ENCODE measurements around the gene PHYH. TPM values are rescaled to one million over a fixed set of nuclear protein-coding genes. Genes with fewer than 3 reads are reported as not detected.
"Not testable (repeated sequence)": the region's sequence is repeated elsewhere in the genome, so short reads cannot be mapped to it uniquely, and the experiment has no call there.

PHYH gene
- total and polyA plus RNA-seq, 2 donors (not counting 1 experiment from before 2014, with no cell fraction given): 21.8 to 31.5 TPM

- H3K36me3 ChIP-seq (ENCODE audit: control insufficient read depth, insufficient read depth, low read length): peaks cover 12% of the 10 kb centered on the region
- no peak overlapping the region for H3K4me3 ChIP-seq (replicated peaks in 1 of 4; ENCODE audit: control extremely low read depth in 1 of 4, insufficient read depth in 1 of 4, low read depth in 3 of 4, low read length in 4 of 4)
- no peak for TF ChIP-seq EZH2 (IDR thresholded peaks at IDR 0.05; ENCODE audit: low read length, missing control alignments)
- no peak for TF ChIP-seq CTCF (conservative IDR thresholded peaks at IDR 0.05 in 1 of 2, IDR thresholded peaks at IDR 0.05 in 1 of 2; ENCODE audit: low read depth in 1 of 2, low read length in 2 of 2)
- no peaks in the 10 kb centered on the region for H3K4me1 ChIP-seq (ENCODE audit: control insufficient read depth, extremely low read depth, insufficient read depth, low read length)
- H3K27ac ChIP-seq (ENCODE audit: insufficient read depth, low read length): no peak overlapping the region
- H3K79me2 ChIP-seq (ENCODE audit: control insufficient read depth, insufficient read depth, low read length): peaks cover 3% of the 10 kb centered on the region
- H3K9ac ChIP-seq (ENCODE audit: insufficient read depth, low read length): no peak overlapping the region
- H4K20me1 ChIP-seq (ENCODE audit: control insufficient read depth, extremely low read depth, insufficient read depth, low read length): no peaks in the 10 kb centered on the region
- H2AFZ ChIP-seq (ENCODE audit: low read length): no peak overlapping the region
- H3K4me2 ChIP-seq (ENCODE audit: extremely low read depth, insufficient read depth, low read length): no peak overlapping the region
- DNase-seq (ENCODE audit: low read depth in 2 of 2): no peak
- H3K27me3 ChIP-seq (ENCODE audit: control insufficient read depth, insufficient read depth, low read length): no peaks in the 10 kb centered on the region
- no peaks in the 10 kb centered on the region for H3K9me3 ChIP-seq (ENCODE audit: control insufficient read depth, insufficient read depth, low read depth, low read length)
Observed at GRCh38 chr10:13334556-13334955, 34.7 kb upstream of the PHYH start.

- H3K4me1 ChIP-seq (ENCODE audit: control insufficient read depth, extremely low read depth, insufficient read depth, low read length): no peaks in the 10 kb centered on the region
- no peaks in the 10 kb centered on the region for H3K9me3 ChIP-seq (ENCODE audit: control insufficient read depth, insufficient read depth, low read depth, low read length)
- DNase-seq (ENCODE audit: low read depth in 2 of 2): peak in 1 of 2 donors; percentile 30
- no peak overlapping the region for H3K4me3 ChIP-seq (replicated peaks in 1 of 4; ENCODE audit: control extremely low read depth in 1 of 4, insufficient read depth in 1 of 4, low read depth in 3 of 4, low read length in 4 of 4)
- H4K20me1 ChIP-seq (ENCODE audit: control insufficient read depth, extremely low read depth, insufficient read depth, low read length): no peaks in the 10 kb centered on the region
- TF ChIP-seq EZH2 (IDR thresholded peaks at IDR 0.05; ENCODE audit: low read length, missing control alignments) (no peak), CTCF (conservative IDR thresholded peaks at IDR 0.05 in 1 of 2, IDR thresholded peaks at IDR 0.05 in 1 of 2; ENCODE audit: low read depth in 1 of 2, low read length in 2 of 2) (no peak)
- no peak overlapping the region for H2AFZ ChIP-seq (ENCODE audit: low read length)
- no peaks in the 10 kb centered on the region for H3K27me3 ChIP-seq (ENCODE audit: control insufficient read depth, insufficient read depth, low read length)
- no peak overlapping the region for H3K27ac ChIP-seq (ENCODE audit: insufficient read depth, low read length)
- peaks cover 11% of the 10 kb centered on the region for H3K36me3 ChIP-seq (ENCODE audit: control insufficient read depth, insufficient read depth, low read length)
- H3K9ac ChIP-seq (ENCODE audit: insufficient read depth, low read length): no peak overlapping the region
- no peaks in the 10 kb centered on the region for H3K79me2 ChIP-seq (ENCODE audit: control insufficient read depth, insufficient read depth, low read length)
- H3K4me2 ChIP-seq (ENCODE audit: extremely low read depth, insufficient read depth, low read length): no peak overlapping the region
Observed at GRCh38 chr10:13331646-13332045, 31.8 kb upstream of the PHYH start.

GRCh38 chr10:13330980-13331379, 31.1 kb upstream of the PHYH start:
- not testable (repeated sequence) for H2AFZ ChIP-seq (ENCODE audit: low read length); H3K79me2 ChIP-seq (ENCODE audit: control insufficient read depth, insufficient read depth, low read length); H3K9me3 ChIP-seq (ENCODE audit: control insufficient read depth, insufficient read depth, low read depth, low read length); DNase-seq (ENCODE audit: low read depth in 2 of 2); H3K36me3 ChIP-seq (ENCODE audit: control insufficient read depth, insufficient read depth, low read length); H3K4me3 ChIP-seq (replicated peaks in 1 of 4; ENCODE audit: control extremely low read depth in 1 of 4, insufficient read depth in 1 of 4, low read depth in 3 of 4, low read length in 4 of 4); H3K27ac ChIP-seq (ENCODE audit: insufficient read depth, low read length); H3K4me2 ChIP-seq (ENCODE audit: extremely low read depth, insufficient read depth, low read length); H3K27me3 ChIP-seq (ENCODE audit: control insufficient read depth, insufficient read depth, low read length); H3K4me1 ChIP-seq (ENCODE audit: control insufficient read depth, extremely low read depth, insufficient read depth, low read length); H3K9ac ChIP-seq (ENCODE audit: insufficient read depth, low read length); H4K20me1 ChIP-seq (ENCODE audit: control insufficient read depth, extremely low read depth, insufficient read depth, low read length)
